ENCODE measurements around the gene APC2.
"Not testable (repeated sequence)": the region's sequence is repeated elsewhere in the genome, so short reads cannot be mapped to it uniquely, and the experiment has no call there.

Gene APC2

GRCh38 chr19:1499231-1499630 is 49.3 kb downstream of the APC2 start:
- not testable (repeated sequence) for DNase-seq

- no peak for DNase-seq
Observed at GRCh38 chr19:1501200-1501595, 51.3 kb downstream of the APC2 start.

GRCh38 chr19:1502433-1503088 is 52.6 kb downstream of the APC2 start:
- DNase-seq, result no peak

- peak; percentile 85 for DNase-seq
Observed at GRCh38 chr19:1503089-1503924, 53.4 kb downstream of the APC2 start.

- DNase-seq, result no peak
Observed at GRCh38 chr19:1503925-1504773, 54.2 kb downstream of the APC2 start.

GRCh38 chr19:1505012-1505411 is 55.1 kb downstream of the APC2 start:
- no peak for DNase-seq

GRCh38 chr19:1505991-1506881 is 56.3 kb downstream of the APC2 start:
- no peak for DNase-seq

GRCh38 chr19:1507192-1507660 is 57.3 kb downstream of the APC2 start:
- DNase-seq, result no peak

- peak; percentile 95 for DNase-seq
Observed at GRCh38 chr19:1507763-1508506, 58.0 kb downstream of the APC2 start.

GRCh38 chr19:1508507-1508856 is 58.6 kb downstream of the APC2 start:
- no peak for DNase-seq

GRCh38 chr19:1509602-1510441 is 59.9 kb downstream of the APC2 start:
- DNase-seq, result no peak

GRCh38 chr19:1510442-1510806 is 60.5 kb downstream of the APC2 start:
- no peak for DNase-seq

GRCh38 chr19:1510807-1511206 is 60.9 kb downstream of the APC2 start:
- no peak for DNase-seq

- no peak for DNase-seq
Observed at GRCh38 chr19:1511318-1512317, 61.7 kb downstream of the APC2 start.

GRCh38 chr19:1512671-1513498 is 63.0 kb downstream of the APC2 start, which contains the start of gene ADAMTSL5:
Gene ADAMTSL5, minus strand, starts transcription at chr19:1513019. Its CDS starts 2,076 bp downstream, at chr19:1510943.
- DNase-seq, result peak; percentile 80

GRCh38 chr19:1513499-1514294 is 63.8 kb downstream of the APC2 start:
- DNase-seq, result peak; percentile 84

- DNase-seq, result no peak
Observed at GRCh38 chr19:1514295-1514661, 64.4 kb downstream of the APC2 start.

Data from activated CD4-positive, alpha-beta T cell treated with anti-CD3 and anti-CD28 coated beads for 48 hours (primary cell).